K562 (cell line): ENCODE measurements around the gene SLC22A23.

ENCODE experiments used
- CTCF ChIP-seq, 3 experiments: IDR thresholded peaks in 2 of 3; conservative IDR thresholded peaks in 1 of 3; 2 replicates each; pipeline ENCODE4 v1.5.1; 2011 to 2012; ENCODE audit warnings: low read length in 3 of 3, mild to moderate bottlenecking in 3 of 3, control low read depth in 2 of 3, improper control_type of control experiment in 1 of 3, inconsistent platforms in 1 of 3, low read depth in 1 of 3, mixed read lengths in 1 of 3, moderate library complexity in 1 of 3; ENCODE audit not compliant: insufficient read depth in 2 of 3
- EGR1 ChIP-seq: fragments of 450-650 bp; conservative IDR thresholded peaks from 2 replicates; pipeline ENCODE4 v1.6.1; 2017; ENCODE audit warnings: mild to moderate bottlenecking
- ETV6 ChIP-seq, 3 experiments: fragments of 150-350 bp in 1 of 3; sonication (generic) in 1 of 3; formaldehyde crosslinking in 1 of 3; IDR thresholded peaks; 2 replicates each; pipeline versions ENCODE4 v1.6.1 to v1.8.0; 2014 to 2022; ENCODE audit warnings: borderline replicate concordance in 2 of 3, low read depth in 2 of 3, antibody characterized with exemption in 1 of 3, low read length in 1 of 3, mild to moderate bottlenecking in 1 of 3, missing genetic modification reagents in 1 of 3
- FOXP1 ChIP-seq: sonication (generic); formaldehyde crosslinking; IDR thresholded peaks from 2 replicates; pipeline ENCODE4 v1.8.0; 2022; ENCODE audit warnings: mild to moderate bottlenecking, missing genetic modification reagents
- JUN ChIP-seq, 2 experiments: sonication (generic) in 1 of 2; formaldehyde crosslinking in 1 of 2; IDR thresholded peaks; 2 replicates each; pipeline versions ENCODE4 v1.6.1 to v1.8.0; 2012 to 2022; ENCODE audit warnings: borderline replicate concordance in 2 of 2, mild to moderate bottlenecking in 2 of 2, improper control_type of control experiment in 1 of 2, low read depth in 1 of 2, low read length in 1 of 2, missing genetic modification reagents in 1 of 2
- MTA1 ChIP-seq: fragments of 450-650 bp; IDR thresholded peaks from 2 replicates; pipeline ENCODE4 v1.6.1; 2017; ENCODE audit warnings: borderline replicate concordance
- NFE2 ChIP-seq: IDR thresholded peaks from 2 replicates; pipeline ENCODE4 v1.6.1; 2014; ENCODE audit warnings: antibody characterized with exemption, low read depth
- PCBP2 ChIP-seq: fragments of 200-400 bp; formaldehyde crosslinking; IDR thresholded peaks from 2 replicates; pipeline ENCODE4 v1.6.1; 2018; ENCODE audit warnings: low read length, low read depth, mild to moderate bottlenecking, moderate library complexity; ENCODE audit not compliant: poor library complexity, severe bottlenecking
- SP1 ChIP-seq: sonication (generic); formaldehyde crosslinking; IDR thresholded peaks from 2 replicates; pipeline ENCODE4 v1.8.1; 2022; ENCODE audit warnings: mild to moderate bottlenecking, missing genetic modification reagents
- TAF1 ChIP-seq: IDR thresholded peaks from 2 replicates; pipeline ENCODE4 v1.6.1; 2011; ENCODE audit warnings: mild to moderate bottlenecking, low read length, moderate library complexity; ENCODE audit not compliant: insufficient read depth, control insufficient read depth, severe bottlenecking; ENCODE audit errors: extremely low read depth
- ZNF324 ChIP-seq: fragments of 250-450 bp; sonication (Bioruptor Pico); IDR thresholded peaks from 2 replicates; pipeline ENCODE4 v1.4.0; 2020; ENCODE audit warnings: mild to moderate bottlenecking
- TF ChIP-seq, protein P1 (sequence below): sonication (generic); formaldehyde crosslinking; IDR thresholded peaks from 2 replicates; pipeline ENCODE4 v1.8.0; 2022; ENCODE audit warnings: mild to moderate bottlenecking, missing genetic modification reagents
- TF ChIP-seq, protein P2 (sequence below): fragments of 450-650 bp; IDR thresholded peaks from 2 replicates; pipeline ENCODE4 v1.6.1; 2016; ENCODE audit warnings: low read depth
- TF ChIP-seq, protein P3 (sequence below): fragments of 150-350 bp; conservative IDR thresholded peaks from 2 replicates; pipeline ENCODE4 v1.6.1; 2014; ENCODE audit warnings: low read length

DNA sequence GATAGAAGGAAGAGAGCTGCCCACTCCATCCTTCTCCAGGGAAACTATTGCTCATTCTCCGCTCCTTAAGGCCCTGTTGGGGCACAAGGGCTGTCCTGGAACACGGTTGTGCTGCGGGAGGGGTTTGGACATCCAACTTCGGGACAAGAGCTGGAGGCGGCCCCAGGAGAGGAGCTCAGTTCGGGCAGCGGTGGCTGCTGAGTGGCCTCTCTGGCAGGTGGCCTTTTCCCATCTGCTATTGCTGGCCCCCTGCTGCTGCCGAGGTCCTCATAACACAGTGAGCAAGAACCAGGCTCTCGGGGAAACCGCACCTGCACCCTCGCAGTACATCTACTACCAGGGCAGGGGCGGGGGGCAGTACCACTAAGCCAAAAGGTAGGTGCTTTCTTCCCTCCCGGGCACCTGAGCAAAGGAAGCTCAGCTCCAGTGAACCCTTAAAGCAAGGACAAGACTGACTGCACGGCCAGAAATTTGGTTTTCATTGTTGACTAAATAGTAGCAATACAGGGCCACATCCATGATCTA, 134.4 kb downstream of the SLC22A23 start:
- TF ChIP-seq SP1 (CRISPR knock-in tag): no peak
- TF ChIP-seq PCBP2: no peak
- TF ChIP-seq JUN (IDR thresholded peaks at IDR 0.05; ENCODE audit: borderline replicate concordance, low read depth, low read length): no peak
- no peak for TF ChIP-seq JUN (CRISPR knock-in tag; IDR thresholded peaks at IDR 0.05; ENCODE audit: borderline replicate concordance)
- TF ChIP-seq ZNF324 (CRISPR knock-in tag): no peak
- TF ChIP-seq MTA1: no peak
- TF ChIP-seq, protein P1, sequence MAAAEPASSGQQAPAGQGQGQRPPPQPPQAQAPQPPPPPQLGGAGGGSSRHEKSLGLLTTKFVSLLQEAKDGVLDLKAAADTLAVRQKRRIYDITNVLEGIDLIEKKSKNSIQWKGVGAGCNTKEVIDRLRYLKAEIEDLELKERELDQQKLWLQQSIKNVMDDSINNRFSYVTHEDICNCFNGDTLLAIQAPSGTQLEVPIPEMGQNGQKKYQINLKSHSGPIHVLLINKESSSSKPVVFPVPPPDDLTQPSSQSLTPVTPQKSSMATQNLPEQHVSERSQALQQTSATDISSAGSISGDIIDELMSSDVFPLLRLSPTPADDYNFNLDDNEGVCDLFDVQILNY (CRISPR knock-in tag): no peak
- no peak for TF ChIP-seq ETV6 (IDR thresholded peaks at IDR 0.05; ENCODE audit: borderline replicate concordance in 1 of 2, low read depth in 2 of 2, low read length in 1 of 2)
- no peak for TF ChIP-seq ETV6 (CRISPR knock-in tag; IDR thresholded peaks at IDR 0.05; ENCODE audit: borderline replicate concordance)
- no peak for TF ChIP-seq FOXP1 (CRISPR knock-in tag)
- TF ChIP-seq CTCF (IDR thresholded peaks at IDR 0.05 in 2 of 3, conservative IDR thresholded peaks at IDR 0.05 in 1 of 3; ENCODE audit: insufficient read depth in 2 of 3, low read depth in 1 of 3, low read length in 3 of 3): no peak
- TF ChIP-seq TAF1: no peak
- TF ChIP-seq, protein P2, sequence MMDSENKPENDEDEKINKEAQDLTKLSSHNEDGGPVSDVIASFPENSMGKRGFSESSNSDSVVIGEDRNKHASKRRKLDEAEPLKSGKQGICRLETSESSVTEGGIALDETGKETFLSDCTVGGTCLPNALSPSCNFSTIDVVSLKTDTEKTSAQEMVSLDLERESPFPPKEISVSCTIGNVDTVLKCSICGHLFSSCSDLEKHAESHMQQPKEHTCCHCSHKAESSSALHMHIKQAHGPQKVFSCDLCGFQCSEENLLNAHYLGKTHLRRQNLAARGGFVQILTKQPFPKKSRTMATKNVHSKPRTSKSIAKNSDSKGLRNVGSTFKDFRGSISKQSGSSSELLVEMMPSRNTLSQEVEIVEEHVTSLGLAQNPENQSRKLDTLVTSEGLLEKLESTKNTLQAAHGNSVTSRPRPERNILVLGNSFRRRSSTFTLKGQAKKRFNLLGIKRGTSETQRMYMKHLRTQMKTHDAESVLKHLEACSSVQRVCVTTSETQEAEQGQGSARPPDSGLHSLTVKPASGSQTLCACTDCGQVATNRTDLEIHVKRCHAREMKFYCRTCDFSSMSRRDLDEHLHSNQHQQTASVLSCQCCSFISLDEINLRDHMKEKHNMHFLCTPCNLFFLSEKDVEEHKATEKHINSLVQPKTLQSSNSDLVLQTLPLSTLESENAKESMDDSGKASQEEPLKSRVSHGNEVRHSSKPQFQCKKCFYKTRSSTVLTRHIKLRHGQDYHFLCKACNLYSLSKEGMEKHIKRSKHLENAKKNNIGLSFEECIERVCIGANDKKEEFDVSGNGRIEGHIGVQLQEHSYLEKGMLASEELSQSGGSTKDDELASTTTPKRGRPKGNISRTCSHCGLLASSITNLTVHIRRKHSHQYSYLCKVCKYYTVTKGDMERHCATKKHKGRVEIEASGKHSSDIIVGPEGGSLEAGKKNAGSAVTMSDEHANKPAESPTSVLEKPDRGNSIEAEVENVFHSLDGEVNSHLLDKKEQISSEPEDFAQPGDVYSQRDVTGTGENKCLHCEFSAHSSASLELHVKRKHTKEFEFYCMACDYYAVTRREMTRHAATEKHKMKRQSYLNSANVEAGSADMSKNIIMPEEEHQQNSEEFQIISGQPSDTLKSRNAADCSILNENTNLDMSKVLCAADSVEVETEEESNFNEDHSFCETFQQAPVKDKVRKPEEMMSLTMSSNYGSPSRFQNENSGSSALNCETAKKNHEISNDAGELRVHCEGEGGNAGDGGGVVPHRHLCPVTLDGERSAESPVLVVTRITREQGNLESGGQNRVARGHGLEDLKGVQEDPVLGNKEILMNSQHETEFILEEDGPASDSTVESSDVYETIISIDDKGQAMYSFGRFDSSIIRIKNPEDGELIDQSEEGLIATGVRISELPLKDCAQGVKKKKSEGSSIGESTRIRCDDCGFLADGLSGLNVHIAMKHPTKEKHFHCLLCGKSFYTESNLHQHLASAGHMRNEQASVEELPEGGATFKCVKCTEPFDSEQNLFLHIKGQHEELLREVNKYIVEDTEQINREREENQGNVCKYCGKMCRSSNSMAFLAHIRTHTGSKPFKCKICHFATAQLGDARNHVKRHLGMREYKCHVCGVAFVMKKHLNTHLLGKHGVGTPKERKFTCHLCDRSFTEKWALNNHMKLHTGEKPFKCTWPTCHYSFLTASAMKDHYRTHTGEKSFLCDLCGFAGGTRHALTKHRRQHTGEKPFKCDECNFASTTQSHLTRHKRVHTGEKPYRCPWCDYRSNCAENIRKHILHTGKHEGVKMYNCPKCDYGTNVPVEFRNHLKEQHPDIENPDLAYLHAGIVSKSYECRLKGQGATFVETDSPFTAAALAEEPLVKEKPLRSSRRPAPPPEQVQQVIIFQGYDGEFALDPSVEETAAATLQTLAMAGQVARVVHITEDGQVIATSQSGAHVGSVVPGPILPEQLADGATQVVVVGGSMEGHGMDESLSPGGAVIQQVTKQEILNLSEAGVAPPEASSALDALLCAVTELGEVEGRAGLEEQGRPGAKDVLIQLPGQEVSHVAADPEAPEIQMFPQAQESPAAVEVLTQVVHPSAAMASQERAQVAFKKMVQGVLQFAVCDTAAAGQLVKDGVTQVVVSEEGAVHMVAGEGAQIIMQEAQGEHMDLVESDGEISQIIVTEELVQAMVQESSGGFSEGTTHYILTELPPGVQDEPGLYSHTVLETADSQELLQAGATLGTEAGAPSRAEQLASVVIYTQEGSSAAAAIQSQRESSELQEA: no peak
- no peak for TF ChIP-seq NFE2
- no peak for TF ChIP-seq EGR1
- TF ChIP-seq, protein P3, sequence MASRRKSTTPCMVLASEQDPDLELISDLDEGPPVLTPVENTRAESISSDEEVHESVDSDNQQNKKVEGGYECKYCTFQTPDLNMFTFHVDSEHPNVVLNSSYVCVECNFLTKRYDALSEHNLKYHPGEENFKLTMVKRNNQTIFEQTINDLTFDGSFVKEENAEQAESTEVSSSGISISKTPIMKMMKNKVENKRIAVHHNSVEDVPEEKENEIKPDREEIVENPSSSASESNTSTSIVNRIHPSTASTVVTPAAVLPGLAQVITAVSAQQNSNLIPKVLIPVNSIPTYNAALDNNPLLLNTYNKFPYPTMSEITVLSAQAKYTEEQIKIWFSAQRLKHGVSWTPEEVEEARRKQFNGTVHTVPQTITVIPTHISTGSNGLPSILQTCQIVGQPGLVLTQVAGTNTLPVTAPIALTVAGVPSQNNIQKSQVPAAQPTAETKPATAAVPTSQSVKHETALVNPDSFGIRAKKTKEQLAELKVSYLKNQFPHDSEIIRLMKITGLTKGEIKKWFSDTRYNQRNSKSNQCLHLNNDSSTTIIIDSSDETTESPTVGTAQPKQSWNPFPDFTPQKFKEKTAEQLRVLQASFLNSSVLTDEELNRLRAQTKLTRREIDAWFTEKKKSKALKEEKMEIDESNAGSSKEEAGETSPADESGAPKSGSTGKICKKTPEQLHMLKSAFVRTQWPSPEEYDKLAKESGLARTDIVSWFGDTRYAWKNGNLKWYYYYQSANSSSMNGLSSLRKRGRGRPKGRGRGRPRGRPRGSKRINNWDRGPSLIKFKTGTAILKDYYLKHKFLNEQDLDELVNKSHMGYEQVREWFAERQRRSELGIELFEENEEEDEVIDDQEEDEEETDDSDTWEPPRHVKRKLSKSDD: no peak
